ENCODE measurements around the gene TUG1. TPM values are rescaled to one million over a fixed set of nuclear protein-coding genes. Genes with fewer than 3 reads are reported as not detected.

Gene TUG1
- total and polyA plus RNA-seq, 11 donors: 19.5 to 48.9 (median 35.8) TPM

- no peak for TF ChIP-seq CTCF (IDR thresholded peaks at IDR 0.05)
- no peak for TF ChIP-seq POLR2A (IDR thresholded peaks at IDR 0.05)
- Histone ChIP-seq H3K27ac (peak overlapping the region in 8 of 12 donors; percentile 89 to 98 (median 96)), H3K4me3 (peak overlapping the region; percentile 53 to 94 (median 84)), H3K4me1 (peaks cover 0 to 54% (median 33%) of the 10 kb centered on the region in 12 donors), H3K36me3 (peaks cover 0 to 43% (median 33%) of the 10 kb centered on the region in 9 donors), H3K9me3 (peaks cover 0 to 68% (median 35%) of the 10 kb centered on the region in 12 donors), H3K27me3 (no peaks in the 10 kb centered on the region)
- DNase-seq: no peak
- no peak for ATAC-seq
- 35 to 43% (median 41%) methylated on average over 3 of the region's 3 CpGs for WGBS, 4 donors
- intact Hi-C loops (cut with DNase I): loop anchor here in 4 of 10 donors (5.0 to 10.0 kb wide), 3 partner anchors 64 to 72 kb away; no protein-coding TSS in a partner anchor
Observed at GRCh38 chr22:30970356-30970746, 1.3 kb downstream of the TUG1 start.

- Histone ChIP-seq H3K9me3 (peaks cover 0 to 100% (median 43%) of the 10 kb centered on the region in 12 donors), H3K27ac (no peak overlapping the region)
- ATAC-seq: no peak
Observed at GRCh38 chr22:30978304-30978962, 9.4 kb downstream of the TUG1 start.

GRCh38 chr22:30979932-30980331 is 10.9 kb downstream of the TUG1 start:
- DNase-seq (no peak), ATAC-seq (no peak)
- H3K36me3 ChIP-seq: peaks cover 0 to 12% (median 7%) of the 10 kb centered on the region in 9 donors
- TF ChIP-seq POLR2A (IDR thresholded peaks at IDR 0.05) (no peak), CTCF (IDR thresholded peaks at IDR 0.05) (no peak)
- H3K27ac ChIP-seq: no peak overlapping the region
- WGBS, 4 donors: 90 to 97% (median 94%) methylated on average over 3 of the region's 3 CpGs
- no peaks in the 10 kb centered on the region for H3K4me1 ChIP-seq
- H3K27me3 ChIP-seq: no peaks in the 10 kb centered on the region
- H3K4me3 ChIP-seq: no peak overlapping the region
- intact Hi-C loops (cut with DNase I): loop anchor here in 3 of 10 donors (10.0 kb wide), 1 partner anchor 55 kb away; no protein-coding TSS in a partner anchor
- H3K9me3 ChIP-seq: peaks cover 0 to 97% (median 34%) of the 10 kb centered on the region in 12 donors

More at GRCh38 chr22:30978304-30978962, 9.4 kb downstream of the TUG1 start:
- Histone ChIP-seq H3K4me1 (no peaks in the 10 kb centered on the region), H3K27me3 (no peaks in the 10 kb centered on the region), H3K4me3 (no peak overlapping the region), H3K36me3 (peaks cover 0 to 27% (median 16%) of the 10 kb centered on the region in 9 donors)
- WGBS, 4 donors: 93 to 97% (median 95%) methylated on average over 3 of the region's 3 CpGs
- no peak for DNase-seq
- TF ChIP-seq POLR2A (IDR thresholded peaks at IDR 0.05) (no peak), CTCF (IDR thresholded peaks at IDR 0.05) (no peak)
- intact Hi-C loops (cut with DNase I): loop anchor here in 2 of 10 donors (10.0 kb wide), 1 partner anchor 56 kb away; no protein-coding TSS in a partner anchor

- no peaks in the 10 kb centered on the region for H3K36me3 ChIP-seq
- DNase-seq (no peak), ATAC-seq (no peak)
- 90 to 93% (median 91%) methylated on average over 2 of the region's 2 CpGs for WGBS, 4 donors
- H3K27me3 ChIP-seq: no peaks in the 10 kb centered on the region
- no peaks in the 10 kb centered on the region for H3K4me1 ChIP-seq
- intact Hi-C loops (cut with DNase I): loop anchor here in 1 of 10 donors (10.0 kb wide), 1 partner anchor 52 kb away; no protein-coding TSS in a partner anchor
- TF ChIP-seq CTCF (IDR thresholded peaks at IDR 0.05): no peak
- no peak for TF ChIP-seq POLR2A (IDR thresholded peaks at IDR 0.05)
- peaks cover 0 to 75% (median 21%) of the 10 kb centered on the region in 12 donors for H3K9me3 ChIP-seq
- H3K4me3 ChIP-seq: no peak overlapping the region
- no peak overlapping the region for H3K27ac ChIP-seq
Observed at GRCh38 chr22:30982512-30982911, 13.4 kb downstream of the TUG1 start.

All from heart left ventricle (tissue), 16 donors.